Activated T-helper 1 cell treated with anti-CD3 and anti-CD28 coated beads, Interleukin-2, amount 50 U/mL, for 16 hours (primary cell): ENCODE data around the gene NLE1.
"Not testable (repeated sequence)": the region's sequence is repeated elsewhere in the genome, so short reads cannot be mapped to it uniquely, and the experiment has no call there.

Source experiments
- DNase-seq, 2 donors: peaks; one replicate each; pipeline ENCODE4 v3.0.0-alpha.2; 2020; ENCODE audit warnings: low read depth in 1 of 2, low spot score in 1 of 2

The NLE1 gene

GRCh38 chr17:35162755-35163154 is 20.7 kb upstream of the NLE1 start:
- no peak for DNase-seq

DNA sequence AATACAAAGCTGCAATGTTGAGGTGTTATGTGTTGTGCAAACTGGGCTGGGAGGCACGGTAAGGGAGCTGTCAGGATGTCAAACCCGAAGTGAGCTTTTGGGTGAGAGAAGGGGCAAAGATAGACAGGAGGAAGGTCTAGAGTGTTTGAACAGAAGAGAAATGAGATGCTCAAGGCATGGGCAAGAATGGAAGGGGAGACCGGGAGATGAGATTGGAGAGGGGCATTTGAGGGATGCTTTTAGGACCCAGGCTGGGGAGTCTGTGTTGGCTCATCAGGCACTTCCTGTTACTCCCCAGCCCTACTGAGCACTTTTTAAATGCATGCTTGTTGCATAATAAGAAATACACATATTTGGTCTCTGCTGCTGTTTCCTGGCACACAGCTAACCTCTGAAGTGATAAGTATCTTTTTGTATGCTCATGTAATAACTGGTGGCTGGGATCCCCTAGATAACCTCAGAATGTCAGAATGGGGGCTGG is 19.2 kb upstream of the NLE1 start:
- no peak for DNase-seq

DNA sequence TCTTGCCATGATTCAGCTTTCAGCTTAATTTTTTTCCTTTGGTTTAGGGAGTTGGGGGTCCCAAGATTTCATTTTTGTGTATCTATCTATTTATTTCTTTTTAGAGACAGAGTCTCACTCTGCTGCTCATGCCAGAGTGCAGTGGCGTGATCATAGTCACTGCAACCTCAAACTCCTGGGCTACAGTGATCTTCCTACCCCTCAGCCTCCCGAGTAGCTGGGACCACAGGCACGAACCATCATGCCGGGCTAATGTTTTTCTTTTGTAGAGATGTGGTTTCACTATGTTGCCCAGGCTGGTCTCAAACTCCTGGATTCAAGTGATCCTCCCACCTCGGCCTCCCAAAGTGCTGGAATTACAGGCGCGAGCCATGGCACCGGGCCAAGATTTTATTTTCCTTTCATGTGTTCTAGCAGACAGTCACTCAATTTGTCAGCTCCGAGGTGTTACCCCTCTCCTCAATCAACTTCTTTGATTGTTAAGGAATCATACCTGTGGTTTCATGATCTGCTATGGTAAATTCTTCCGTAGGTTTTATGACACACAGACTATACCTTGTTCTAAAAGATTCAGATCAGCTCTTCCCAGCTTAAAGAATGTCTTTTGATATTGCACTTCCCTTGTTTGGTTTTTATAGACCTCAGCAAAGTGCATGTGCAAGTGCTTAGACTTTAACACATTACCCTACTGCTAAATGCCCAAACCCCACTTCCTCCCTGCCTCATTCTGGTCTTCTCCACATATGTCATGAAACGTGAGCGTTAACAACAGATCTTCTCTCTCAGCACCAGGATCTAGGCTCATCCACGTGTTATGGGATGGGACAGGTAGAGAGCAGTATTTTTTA is 18.5 kb upstream of the NLE1 start:
- DNase-seq: no peak

GRCh38 chr17:35159940-35160339 is 17.8 kb upstream of the NLE1 start:
- no peak for DNase-seq

GRCh38 chr17:35155246-35155645 is 13.1 kb upstream of the NLE1 start:
- no peak for DNase-seq

DNA sequence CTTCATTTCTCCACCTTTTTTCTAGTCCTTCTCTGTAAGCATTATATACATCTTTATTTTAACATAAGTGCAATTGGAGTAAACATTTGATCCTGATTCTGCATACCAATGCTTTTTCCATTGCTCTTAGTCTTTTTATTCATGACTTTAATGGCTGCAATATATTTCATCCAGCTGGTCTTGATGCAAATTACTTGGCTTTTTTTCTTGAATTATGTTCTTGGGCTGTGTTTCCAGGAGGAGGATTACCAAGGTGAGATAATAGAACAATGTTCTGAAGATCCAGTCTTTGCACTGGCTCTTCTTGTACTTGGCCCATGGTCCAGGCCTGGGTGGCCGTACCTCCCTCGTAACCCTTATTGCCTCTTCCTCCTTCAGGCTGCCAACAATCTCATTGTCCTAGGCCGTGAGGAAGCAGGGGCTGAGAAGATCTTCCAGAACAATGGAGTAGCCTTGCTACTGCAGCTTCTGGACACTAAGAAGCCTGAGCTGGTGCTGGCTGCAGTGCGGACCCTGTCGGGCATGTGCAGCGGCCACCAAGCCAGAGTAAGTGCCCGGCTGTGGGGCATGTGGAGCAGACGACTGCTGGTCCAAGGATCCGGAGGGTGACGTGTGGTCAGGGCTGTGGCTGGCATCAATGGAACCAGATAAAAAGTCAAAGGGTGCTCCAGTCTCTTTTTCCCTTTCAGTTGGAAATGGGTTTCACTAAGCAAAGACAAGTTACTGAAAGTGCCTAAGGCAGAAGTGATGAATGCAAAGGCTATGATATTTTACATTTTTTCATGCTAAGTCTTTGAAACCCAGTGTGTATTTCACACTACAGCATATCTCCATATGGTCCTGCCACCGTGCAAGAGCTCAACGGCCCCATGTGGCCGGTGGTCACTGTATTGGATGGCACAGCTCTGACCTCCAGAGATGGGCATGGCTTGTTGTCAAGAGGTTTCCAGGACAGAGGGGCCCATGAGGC is 12.4 kb upstream of the NLE1 start:
- no peak for DNase-seq

DNA sequence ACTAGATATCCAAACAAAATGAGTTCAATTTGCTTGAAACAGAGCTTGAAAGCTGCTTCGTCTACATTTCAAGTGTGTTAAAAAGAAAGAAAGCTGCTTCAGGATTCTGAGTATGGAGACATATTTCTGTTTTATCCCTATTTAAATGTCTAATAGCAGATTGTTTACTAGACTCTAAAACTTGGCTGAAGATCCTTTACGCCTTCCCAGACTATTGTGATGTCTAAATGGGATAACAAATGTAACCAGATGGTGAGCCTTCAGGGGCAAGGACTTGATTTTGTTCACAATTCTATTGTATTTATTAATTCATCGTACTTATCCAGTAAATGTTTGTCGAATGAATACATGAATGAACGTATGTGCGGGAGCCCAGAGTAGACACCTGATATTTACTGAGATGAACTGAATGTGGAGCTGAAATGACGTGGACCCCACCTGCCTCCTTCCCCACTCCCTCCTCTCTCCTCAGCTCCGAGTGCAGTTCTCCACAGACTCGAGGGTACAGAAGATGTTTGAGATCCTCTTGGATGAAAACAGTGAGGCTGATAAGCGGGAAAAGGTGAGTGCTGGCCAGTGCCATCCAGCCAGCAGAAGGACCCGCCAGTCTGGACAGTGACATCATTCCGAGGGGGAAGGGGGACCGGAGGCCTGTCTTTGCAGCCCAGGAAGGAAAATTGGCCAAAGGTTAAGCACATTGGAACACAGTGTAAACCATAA is 10.5 kb upstream of the NLE1 start:
- DNase-seq: no peak

DNA sequence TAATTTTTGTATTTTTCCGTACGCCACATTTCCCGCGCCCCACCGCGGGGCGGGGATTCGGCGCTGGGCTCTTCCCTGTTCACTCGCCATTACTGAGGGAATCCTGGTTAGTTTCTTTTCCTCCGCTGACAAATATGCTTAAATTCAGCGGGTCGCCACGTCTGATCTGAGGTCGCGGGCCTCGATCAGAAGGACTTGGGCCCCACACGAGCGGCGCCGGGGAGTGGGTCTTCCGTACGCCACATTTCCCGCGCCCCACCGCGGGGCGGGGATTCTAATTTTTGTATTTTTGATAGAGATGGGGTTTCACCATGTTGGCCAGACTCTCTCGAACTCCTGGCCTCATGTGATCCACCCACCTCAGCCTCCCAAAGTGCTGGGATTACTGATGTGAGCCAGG is 9.0 kb upstream of the NLE1 start:
- not testable (repeated sequence) for DNase-seq

GRCh38 chr17:35149941-35150340 is 7.8 kb upstream of the NLE1 start:
- DNase-seq: no peak

- DNase-seq: no peak
These were observed 6.0 kb upstream of the NLE1 start for GRCh38 chr17:35148144-35148543.

DNA sequence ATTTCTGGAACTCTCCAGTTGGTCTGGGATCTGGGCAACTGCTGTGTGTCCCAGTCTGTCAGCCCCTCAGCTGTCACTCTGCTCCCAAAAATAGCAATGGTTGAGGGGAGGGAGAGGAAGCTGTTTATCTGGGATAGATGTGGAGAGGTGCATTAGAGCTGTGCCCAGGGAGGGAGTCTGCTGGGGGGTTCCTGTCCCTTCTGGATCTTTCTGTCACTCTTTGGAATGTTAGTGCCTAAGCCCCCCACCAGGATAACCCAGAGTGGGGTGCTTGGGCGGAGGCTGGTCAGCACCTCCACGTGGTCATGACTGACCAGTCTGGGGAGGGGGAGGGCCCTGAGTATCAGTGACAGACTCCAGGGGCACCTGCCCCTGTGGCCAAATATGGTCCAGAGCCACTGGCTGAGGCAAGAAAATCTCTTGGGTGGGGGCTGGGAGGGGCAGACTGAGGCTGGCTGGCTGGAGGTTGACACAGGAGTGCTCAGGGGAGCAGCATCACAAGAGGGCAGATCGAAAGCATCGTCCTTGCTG is 5.3 kb upstream of the NLE1 start, which contains the start of gene UNC45B:
TSS of gene UNC45B (plus strand) at position 443 of the 531 bp plus-strand sequence. CDS start 447 bp downstream, outside the sequence.
- DNase-seq: no peak

GRCh38 chr17:35146214-35146833 is 4.2 kb upstream of the NLE1 start:
- no peak for DNase-seq

- no peak for DNase-seq
These were observed 2.7 kb upstream of the NLE1 start for GRCh38 chr17:35144840-35145239.

- no peak for DNase-seq
These were observed 329 bp upstream of the NLE1 start for GRCh38 chr17:35142467-35142796.

DNA sequence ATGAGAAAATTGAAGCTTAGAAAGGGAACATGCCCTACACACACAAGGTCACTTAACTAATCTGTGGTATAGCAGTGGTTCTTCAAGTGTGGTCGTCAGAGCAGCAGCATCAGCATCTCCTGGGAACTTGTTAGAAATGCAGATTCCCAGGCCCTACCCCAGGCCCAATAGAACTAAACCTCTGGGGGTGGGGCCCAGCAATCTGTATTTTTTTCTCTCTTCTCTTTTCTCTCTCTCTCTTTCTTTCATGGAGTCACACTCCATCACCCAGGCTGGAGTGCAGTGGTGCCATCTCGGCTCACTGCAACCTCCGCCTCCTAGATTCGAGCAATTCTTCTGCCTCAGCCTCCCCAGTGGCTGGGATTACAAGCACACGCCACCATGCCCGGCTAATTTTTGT is 3.9 kb downstream of the NLE1 start:
- DNase-seq: no peak

GRCh38 chr17:35135322-35135721 is 6.8 kb downstream of the NLE1 start:
- no peak for DNase-seq

GRCh38 chr17:35132816-35133550 is 9.1 kb downstream of the NLE1 start:
- no peak for DNase-seq

GRCh38 chr17:35132099-35132498 is 10.0 kb downstream of the NLE1 start:
- DNase-seq: no peak

DNA sequence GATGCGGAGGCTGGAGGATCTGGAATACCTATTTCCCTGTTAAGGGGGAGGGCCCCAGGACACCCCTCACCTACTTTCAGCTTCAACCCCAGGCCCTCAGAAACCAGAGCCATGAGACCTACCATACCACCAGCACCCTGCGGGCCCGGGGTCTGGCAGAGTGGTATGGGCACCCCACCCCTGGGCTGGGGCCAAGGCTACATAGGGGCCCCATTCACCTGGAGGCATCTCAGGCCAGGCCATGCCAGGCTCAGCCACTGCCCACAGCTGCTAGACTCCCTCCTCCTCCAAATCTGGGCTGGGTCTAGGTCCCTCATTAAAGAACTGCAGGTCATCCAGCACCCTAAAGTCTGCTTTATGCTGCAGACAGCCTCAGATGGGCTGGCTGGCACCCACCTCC is 11.7 kb downstream of the NLE1 start:
- no peak for DNase-seq

DNA sequence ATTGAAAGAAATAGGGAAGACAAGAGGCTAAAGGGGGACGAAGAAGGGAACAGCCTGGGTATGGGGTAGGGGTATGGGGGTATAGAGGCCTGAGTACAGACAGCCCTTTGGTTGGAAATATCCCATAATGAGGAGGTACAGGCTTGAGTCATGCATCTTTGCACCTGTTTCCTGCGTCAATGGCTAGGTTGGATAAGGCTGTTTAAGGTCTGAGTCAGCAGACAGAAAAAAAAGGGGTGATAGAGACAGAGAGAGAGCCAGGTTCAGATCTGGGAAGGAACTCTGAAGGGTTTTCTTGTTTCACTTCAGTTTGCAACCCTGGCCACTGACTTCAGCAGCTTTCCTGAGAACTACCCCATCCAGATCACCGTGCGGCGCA is 12.1 kb downstream of the NLE1 start:
- DNase-seq: no peak
